Measurements from ENCODE around the gene NOTCH4. TPM values are rescaled to one million over a fixed set of nuclear protein-coding genes. Genes with fewer than 3 reads are reported as not detected.
A peak's percentile ranks its signal among the peaks of the same experiment; 100 is the strongest.

NOTCH4 gene
- total RNA-seq, 2 experiments from 2014 or later, result 0.47 to 0.53 TPM

GRCh38 chr6:32152769-32153563, 70.9 kb downstream of the NOTCH4 start:
- peak overlapping the region; percentile 88 for H3K27ac Mint-ChIP-seq
- H3K4me1 ChIP-seq (ENCODE audit: insufficient read depth, low read length), result peaks cover 65% of the 10 kb centered on the region
- peaks cover 0 to 11% of the 10 kb centered on the region in 2 experiments for H3K9me3 ChIP-seq (ENCODE audit: control insufficient read depth in 1 of 2, insufficient read depth in 1 of 2, low read length in 2 of 2)
- CTCF ChIA-PET, result interaction anchor here (1.7 kb wide), 1 partner anchor 34 kb away, joined by 4 read pairs; no protein-coding TSS in a partner anchor
- ATAC-seq (ENCODE audit: poor library complexity), result no peak
- no peak overlapping the region for H3K4me3 ChIP-seq (ENCODE audit: low read length)
- intact Hi-C loops (cut with DNase I, micrococcal nuclease), result loop anchor here in 1 of 2 experiments (10.0 kb wide), 1 partner anchor 108 kb away; no protein-coding TSS in a partner anchor
- peak in 1 of 14 experiments; percentile 14 for DNase-seq
- H3K9me3 Mint-ChIP-seq, result no peaks in the 10 kb centered on the region
- peaks cover 74% of the 10 kb centered on the region for H3K4me1 Mint-ChIP-seq (ENCODE audit: low read depth)
- H3K36me3 Mint-ChIP-seq (ENCODE audit: low read depth), result peaks cover 22% of the 10 kb centered on the region
- H3K27me3 Mint-ChIP-seq, result peaks cover 31% of the 10 kb centered on the region
- POLR2A ChIA-PET, result interaction anchor here (0.5 to 2.2 kb wide), 3 partner anchors 22 to 44 kb away, joined by 5 to 8 read pairs (median 7); partner anchors contain the start of genes ATF6B and FKBPL
- peak overlapping the region in 1 of 2 donors; percentile 29 for H3K27ac ChIP-seq (ENCODE audit: low read depth in 1 of 2, low read length in 2 of 2)
- peak overlapping the region; percentile 89 for H3K4me3 Mint-ChIP-seq
- TF ChIP-seq CTCF (IDR thresholded peaks at IDR 0.05), result no peak
- peaks cover 6% of the 10 kb centered on the region for H3K36me3 ChIP-seq (ENCODE audit: insufficient read depth, low read length)
- H3K27me3 ChIP-seq (ENCODE audit: control insufficient read depth in 1 of 2, insufficient read depth in 2 of 2, low read length in 2 of 2), result peaks cover 11 to 21% of the 10 kb centered on the region in 2 experiments

- peak within 1 kb of the TSS; percentile 89 for H3K4me3 Mint-ChIP-seq
- DNase-seq, result peak in 3 of 14 experiments; percentile 32 to 43 (median 39)
- peaks cover 71% of the 10 kb centered on the region for H3K4me1 Mint-ChIP-seq (ENCODE audit: low read depth)
- Histone ChIP-seq H3K9me3 (ENCODE audit: control insufficient read depth in 1 of 2, insufficient read depth in 1 of 2, low read length in 2 of 2) (peaks cover 0 to 11% of the 10 kb centered on the region in 2 experiments), H3K27ac (ENCODE audit: low read depth in 1 of 2, low read length in 2 of 2) (no peak within 1 kb of the TSS), H3K27me3 (ENCODE audit: control insufficient read depth in 1 of 2, insufficient read depth in 2 of 2, low read length in 2 of 2) (peaks cover 11 to 26% of the 10 kb centered on the region in 2 experiments), H3K36me3 (ENCODE audit: insufficient read depth, low read length) (no peaks in the 10 kb centered on the region), H3K4me3 (ENCODE audit: low read length) (peak within 1 kb of the TSS; percentile 32), H3K4me1 (ENCODE audit: insufficient read depth, low read length) (peaks cover 69% of the 10 kb centered on the region)
- no peak for ATAC-seq (ENCODE audit: poor library complexity)
- H3K9me3 Mint-ChIP-seq, result no peaks in the 10 kb centered on the region
- intact Hi-C loops (cut with DNase I, micrococcal nuclease), result loop anchor here in 1 of 2 experiments (10.0 kb wide), 1 partner anchor 107 kb away; no protein-coding TSS in a partner anchor
- ChIA-PET POLR2A (interaction anchor here (1.6 to 2.2 kb wide), 2 partner anchors 21 to 24 kb away, joined by 7 to 8 read pairs; partner anchors contain the start of genes ATF6B and FKBPL), CTCF (interaction anchor here (1.7 to 1.8 kb wide), 2 partner anchors 33 to 43 kb away, joined by 4 read pairs; no protein-coding TSS in a partner anchor)
- H3K27me3 Mint-ChIP-seq, result peaks cover 32% of the 10 kb centered on the region
- no peak for TF ChIP-seq CTCF (IDR thresholded peaks at IDR 0.05)
- peak within 1 kb of the TSS; percentile 88 for H3K27ac Mint-ChIP-seq
- peaks cover 15% of the 10 kb centered on the region for H3K36me3 Mint-ChIP-seq (ENCODE audit: low read depth)
Observed at GRCh38 chr6:32151863-32152768, 71.8 kb downstream of the NOTCH4 start, which contains the start of gene PRRT1. TSS of gene PRRT1 (minus strand) at chr6:32151939. CDS start at chr6:32151827, 112 bp downstream.

Data from CD4-positive, alpha-beta T cell (primary cell).